Thoracic aorta (tissue), 2 donors: ENCODE results near the gene CD1C. TPM values are rescaled to one million over a fixed set of nuclear protein-coding genes. Genes with fewer than 3 reads are reported as not detected.

Source experiments
- ATAC-seq: fragments of 150-250 bp; one replicate; pipeline ENCODE4 v1.8.0; 2017; ENCODE audit warnings: low read depth; ENCODE audit not compliant: insufficient number of reproducible peaks, low FRiP score
- DNase-seq: peaks from one replicate; pipeline ENCODE4 v3.0.0-alpha.2; 2020; ENCODE audit warnings: low spot score
- H3K27ac ChIP-seq, 2 donors: fragments of 200-600 bp; sonication (generic); 1 replicate in 1 of 2; 2 replicates in 1 of 2; pipeline ENCODE4 v1.5.1; 2016; ENCODE audit warnings: mild to moderate bottlenecking in 2 of 2, moderate library complexity in 2 of 2
- H3K27me3 ChIP-seq: fragments of 200-600 bp; sonication (generic); replicated peaks from 2 replicates; pipeline ENCODE4 v1.6.0; 2016; ENCODE audit warnings: mild to moderate bottlenecking; ENCODE audit not compliant: insufficient read depth
- H3K36me3 ChIP-seq: fragments of 200-600 bp; sonication (generic); one replicate; pipeline ENCODE4 v1.5.1; 2016
- H3K4me1 ChIP-seq, 2 donors: fragments of 200-600 bp; sonication (generic); 1 replicate in 1 of 2; 2 replicates in 1 of 2; pipeline versions ENCODE4 v1.5.1 to v1.6.0; 2016; ENCODE audit warnings: low read depth in 2 of 2, mild to moderate bottlenecking in 1 of 2; ENCODE audit not compliant: control insufficient read depth in 1 of 2
- H3K4me3 ChIP-seq: fragments of 200-600 bp; sonication (generic); 2 replicates; pipeline ENCODE4 v1.5.1; 2016; ENCODE audit warnings: mild to moderate bottlenecking
- H3K9me3 ChIP-seq: fragments of 200-600 bp; sonication (generic); 2 replicates; pipeline ENCODE4 v1.5.1; 2016
- CTCF ChIP-seq: fragments of 200-600 bp; sonication (generic); IDR thresholded peaks from one replicate; pipeline ENCODE4 v1.5.1; 2019; ENCODE audit warnings: antibody characterized with exemption
- total RNA-seq, 2 donors: library from RNA; depleted of rRNA; stranded (reverse); fragments of >200 nt; gene quantifications; one replicate each; pipeline versions ENCODE4 v1.1.0 to v1.2.3, GENCODE V29; 2016

CD1C gene
- total RNA-seq, result not detected

DNA sequence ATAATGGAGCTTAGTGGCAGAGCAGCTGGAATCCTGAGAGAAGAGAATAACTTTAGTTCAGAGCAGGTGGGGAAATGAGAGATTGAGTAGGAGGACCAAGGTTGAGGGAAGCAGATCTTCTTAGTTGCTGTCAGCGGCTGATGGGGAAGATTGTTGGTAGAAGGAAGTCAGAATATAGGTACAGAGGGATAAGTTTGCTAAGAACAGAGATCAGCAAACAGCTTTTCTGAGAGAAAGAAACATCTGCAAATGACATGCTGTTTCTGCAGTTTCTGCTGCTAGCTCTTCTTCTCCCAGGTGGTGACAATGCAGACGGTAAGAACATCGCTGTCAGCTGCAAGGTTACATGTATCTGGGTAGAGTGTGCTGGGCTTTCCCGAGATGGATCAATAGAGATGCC, at the start of gene CD1C:
Gene CD1C (plus strand): TSS at position 113 of the 400 bp plus-strand sequence. CDS start 142 bp downstream, at position 255.
- no peak within 1 kb of the TSS for H3K27ac ChIP-seq
- no peaks in the 10 kb centered on the region for H3K27me3 ChIP-seq
- H3K9me3 ChIP-seq, result no peaks in the 10 kb centered on the region
- no peaks in the 10 kb centered on the region for H3K4me1 ChIP-seq
- DNase-seq, result no peak
- ATAC-seq, result no peak
- TF ChIP-seq CTCF, result no peak
- H3K4me3 ChIP-seq, result no peak within 1 kb of the TSS
- no peaks in the 10 kb centered on the region for H3K36me3 ChIP-seq

- Histone ChIP-seq H3K27me3 (no peaks in the 10 kb centered on the region), H3K27ac (no peak overlapping the region), H3K4me1 (peaks cover 0 to 6% of the 10 kb centered on the region in 2 donors), H3K36me3 (no peaks in the 10 kb centered on the region), H3K9me3 (no peaks in the 10 kb centered on the region), H3K4me3 (no peak overlapping the region)
- no peak for TF ChIP-seq CTCF
- DNase-seq (no peak), ATAC-seq (no peak)
Observed at GRCh38 chr1:158246650-158247049, 43.1 kb upstream of the CD1C start.

DNA sequence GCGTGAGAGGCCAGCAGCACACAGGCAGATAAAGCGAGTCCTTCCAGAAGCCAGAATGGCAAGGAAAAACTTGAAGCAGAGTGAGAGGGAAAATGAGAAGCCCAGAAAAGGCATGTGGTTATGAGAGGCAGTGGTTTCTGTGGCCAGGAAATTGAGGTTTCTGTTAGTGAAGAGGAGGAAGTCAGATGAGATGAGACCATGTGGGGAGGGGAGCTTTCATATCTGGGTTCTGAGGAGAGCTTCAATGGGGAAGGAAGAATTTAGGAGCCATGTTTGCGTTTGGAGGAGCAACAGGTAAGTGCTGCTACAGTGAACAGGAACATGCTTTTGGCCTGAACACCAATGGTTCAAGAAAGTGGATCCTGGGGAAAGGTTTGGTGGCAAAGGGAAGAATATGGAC, 41.6 kb upstream of the CD1C start:
- DNase-seq, result no peak
- no peaks in the 10 kb centered on the region for H3K9me3 ChIP-seq
- no peak for ATAC-seq
- no peaks in the 10 kb centered on the region for H3K27me3 ChIP-seq
- TF ChIP-seq CTCF, result no peak
- H3K4me3 ChIP-seq, result no peak overlapping the region
- no peak overlapping the region for H3K27ac ChIP-seq
- peaks cover 0 to 6% of the 10 kb centered on the region in 2 donors for H3K4me1 ChIP-seq
- no peaks in the 10 kb centered on the region for H3K36me3 ChIP-seq

DNA sequence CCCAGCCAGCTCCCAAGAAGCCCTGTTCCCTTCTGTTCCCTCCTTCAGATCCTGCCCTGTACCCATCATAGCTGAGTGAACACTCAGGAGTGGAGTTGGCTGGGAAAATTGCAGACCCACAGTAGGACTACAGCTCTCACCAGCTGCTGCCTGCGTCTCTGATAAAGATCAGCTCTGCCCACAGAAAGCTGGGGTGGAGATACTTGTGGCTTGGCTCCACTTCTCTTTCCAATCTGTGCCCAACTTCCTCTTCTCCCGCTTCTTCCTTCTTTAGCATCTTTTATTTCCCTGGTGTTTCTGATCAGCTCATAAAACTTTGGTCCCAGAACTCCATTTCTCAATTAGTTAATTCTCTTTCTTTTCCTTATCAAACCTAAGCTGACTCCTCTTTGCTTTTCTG, 41.0 kb upstream of the CD1C start:
- no peaks in the 10 kb centered on the region for H3K27me3 ChIP-seq

GRCh38 chr1:158249646-158250045, 40.1 kb upstream of the CD1C start:
- DNase-seq (no peak), ATAC-seq (no peak)
- Histone ChIP-seq H3K36me3 (no peaks in the 10 kb centered on the region), H3K27me3 (no peaks in the 10 kb centered on the region), H3K4me1 (peaks cover 0 to 6% of the 10 kb centered on the region in 2 donors), H3K4me3 (no peak overlapping the region), H3K9me3 (no peaks in the 10 kb centered on the region), H3K27ac (no peak overlapping the region)
- TF ChIP-seq CTCF, result no peak

More for the DNA sequence above, 41.0 kb upstream of the CD1C start:
- no peak for DNase-seq
- H3K9me3 ChIP-seq, result no peaks in the 10 kb centered on the region
- H3K4me3 ChIP-seq, result no peak overlapping the region
- TF ChIP-seq CTCF, result no peak
- ATAC-seq, result no peak
- H3K36me3 ChIP-seq, result no peaks in the 10 kb centered on the region
- H3K27ac ChIP-seq, result no peak overlapping the region
- H3K4me1 ChIP-seq, result peaks cover 0 to 6% of the 10 kb centered on the region in 2 donors
